HEK293 (cell line): Measurements from ENCODE around the gene RPL7A.

Experiments
- CTCF ChIA-PET: fragments of 350-600 bp; formaldehyde crosslinking; extraction: SDS; loops from one replicate; lab custom pipeline; 2021; ENCODE audit warnings: antibody characterized with exemption; lab: Yijun Ruan, JAX
- POLR2A ChIA-PET: fragments of 300-600 bp; formaldehyde crosslinking; extraction: SDS; loops from one replicate; lab custom pipeline; 2020; ENCODE audit warnings: antibody characterized with exemption, inconsistent platforms; lab: Yijun Ruan, JAX
- H3K27ac ChIP-seq: fragments of 200-500 bp; sonication (Bioruptor generic); 2 replicates; pipeline ENCODE4 v1.5.1; 2014; ENCODE audit warnings: low read depth, low read length, control low read depth, inconsistent platforms; ENCODE audit errors: extremely low read depth
- H3K36me3 ChIP-seq, 2 experiments: fragments of 200-500 bp in 1 of 2; sonication (Bioruptor generic) in 1 of 2; 1 replicate in 1 of 2; 2 replicates in 1 of 2; pipeline ENCODE4 v1.5.1; 2014 to 2017; ENCODE audit warnings: inconsistent platforms in 2 of 2, low read length in 2 of 2; ENCODE audit not compliant: control insufficient read depth in 2 of 2, insufficient read depth in 1 of 2
- H3K4me1 ChIP-seq: fragments of 200-500 bp; sonication (Bioruptor generic); 2 replicates; pipeline ENCODE4 v1.5.1; 2014; ENCODE audit warnings: mild to moderate bottlenecking, low read length, inconsistent platforms; ENCODE audit not compliant: control insufficient read depth, insufficient read depth
- H3K4me3 ChIP-seq: 2 replicates; pipeline ENCODE4 v1.5.1; 2011; ENCODE audit warnings: low read depth, mild to moderate bottlenecking, control low read depth, low read length, moderate library complexity
- H3K9me3 ChIP-seq: fragments of 200-500 bp; sonication (Bioruptor generic); 2 replicates; pipeline ENCODE4 v1.5.1; 2014; ENCODE audit warnings: low read depth, low read length, inconsistent platforms; ENCODE audit not compliant: control insufficient read depth, insufficient read depth
- EGR2 ChIP-seq: fragments of 450-650 bp; formaldehyde crosslinking; IDR thresholded peaks from 2 replicates; pipeline ENCODE4 v1.5.1; 2016; ENCODE audit warnings: low read depth, missing biosample characterization, missing genetic modification characterization
- GFI1B ChIP-seq: fragments of 450-650 bp; formaldehyde crosslinking; IDR thresholded peaks from 2 replicates; pipeline ENCODE4 v1.5.1; 2016; ENCODE audit warnings: missing biosample characterization, missing genetic modification characterization
- GLI2 ChIP-seq: fragments of 450-650 bp; formaldehyde crosslinking; IDR thresholded peaks from 2 replicates; pipeline ENCODE4; 2017; ENCODE audit warnings: missing biosample characterization, missing genetic modification characterization, low read depth, borderline replicate concordance
- HOXD13 ChIP-seq: sonication (generic); formaldehyde crosslinking; IDR thresholded peaks from 2 replicates; pipeline ENCODE4 v1.8.0; 2022; ENCODE audit warnings: missing genetic modification reagents, borderline replicate concordance
- KLF1 ChIP-seq: fragments of 450-650 bp; formaldehyde crosslinking; IDR thresholded peaks from 2 replicates; pipeline ENCODE4 v1.5.1; 2016; ENCODE audit warnings: missing biosample characterization, missing genetic modification characterization
- PRDM1 ChIP-seq: fragments of 450-650 bp; formaldehyde crosslinking; IDR thresholded peaks from 2 replicates; pipeline ENCODE4; 2016; ENCODE audit warnings: missing biosample characterization, missing genetic modification characterization
- SCRT1 ChIP-seq: fragments of 450-650 bp; formaldehyde crosslinking; IDR thresholded peaks from 2 replicates; pipeline ENCODE4 v1.5.1; 2016; ENCODE audit warnings: missing biosample characterization, missing genetic modification characterization, borderline replicate concordance
- SCRT2 ChIP-seq: fragments of 450-650 bp; formaldehyde crosslinking; IDR thresholded peaks from 2 replicates; pipeline ENCODE4 v1.5.1; 2016; ENCODE audit warnings: missing biosample characterization, missing genetic modification characterization
- TCF7L2 ChIP-seq: IDR thresholded peaks from 2 replicates; pipeline ENCODE4 v1.6.1; 2011; ENCODE audit warnings: low read depth, mild to moderate bottlenecking, inconsistent platforms, low read length, moderate library complexity, borderline replicate concordance
- YY1 ChIP-seq: fragments of 450-650 bp; formaldehyde crosslinking; IDR thresholded peaks from 2 replicates; pipeline ENCODE4 v1.5.1; 2018; ENCODE audit warnings: missing biosample characterization, missing genetic modification characterization
- ZBTB21 ChIP-seq: fragments of 450-650 bp; formaldehyde crosslinking; IDR thresholded peaks from 2 replicates; pipeline ENCODE4 v1.5.1; 2017; ENCODE audit warnings: missing biosample characterization, missing genetic modification characterization
- ZFHX2 ChIP-seq: fragments of 450-650 bp; formaldehyde crosslinking; conservative IDR thresholded peaks from 2 replicates; pipeline ENCODE4 v1.5.1; 2016; ENCODE audit warnings: missing biosample characterization, missing genetic modification characterization
- ZFP3 ChIP-seq: fragments of 450-650 bp; formaldehyde crosslinking; IDR thresholded peaks from 2 replicates; pipeline ENCODE4 v1.5.1; 2016; ENCODE audit warnings: low read depth, missing biosample characterization, missing genetic modification characterization
- ZFP37 ChIP-seq: fragments of 450-650 bp; formaldehyde crosslinking; IDR thresholded peaks from 2 replicates; pipeline ENCODE4 v1.5.1; 2016; ENCODE audit warnings: missing biosample characterization, missing genetic modification characterization
- ZIC2 ChIP-seq: fragments of 450-650 bp; formaldehyde crosslinking; IDR thresholded peaks from 2 replicates; pipeline ENCODE4 v1.5.1; 2016; ENCODE audit warnings: missing biosample characterization, missing genetic modification characterization
- ZNF175 ChIP-seq: fragments of 450-650 bp; formaldehyde crosslinking; IDR thresholded peaks from 2 replicates; pipeline ENCODE4 v1.5.1; 2016; ENCODE audit warnings: missing biosample characterization, missing genetic modification characterization
- ZNF23 ChIP-seq: fragments of 450-650 bp; formaldehyde crosslinking; IDR thresholded peaks from 2 replicates; pipeline ENCODE4 v1.5.1; 2016; ENCODE audit warnings: missing biosample characterization, missing genetic modification characterization, borderline replicate concordance
- ZNF366 ChIP-seq: fragments of 450-650 bp; formaldehyde crosslinking; conservative IDR thresholded peaks from 2 replicates; pipeline ENCODE4 v1.5.1; 2016; ENCODE audit warnings: missing biosample characterization, missing genetic modification characterization
- ZNF621 ChIP-seq: fragments of 450-650 bp; formaldehyde crosslinking; IDR thresholded peaks from 2 replicates; pipeline ENCODE4 v1.5.1; 2017; ENCODE audit warnings: missing biosample characterization, missing genetic modification characterization
- ZNF658 ChIP-seq: fragments of 450-650 bp; formaldehyde crosslinking; IDR thresholded peaks from 2 replicates; pipeline ENCODE4; 2016; ENCODE audit warnings: missing biosample characterization, missing genetic modification characterization
- ZNF791 ChIP-seq: fragments of 450-650 bp; formaldehyde crosslinking; IDR thresholded peaks from 2 replicates; pipeline ENCODE4 v1.5.1; 2016; ENCODE audit warnings: missing biosample characterization, missing genetic modification characterization
- ZNF843 ChIP-seq: fragments of 450-650 bp; formaldehyde crosslinking; IDR thresholded peaks from 2 replicates; pipeline ENCODE4 v1.5.1; 2016; ENCODE audit warnings: missing biosample characterization, missing genetic modification characterization
- TF ChIP-seq, protein P1 (sequence below): fragments of 450-650 bp; formaldehyde crosslinking; IDR thresholded peaks from 2 replicates; pipeline ENCODE4 v1.5.1; 2016; ENCODE audit warnings: missing biosample characterization, missing genetic modification characterization
- TF ChIP-seq, protein P2 (sequence below): fragments of 450-650 bp; formaldehyde crosslinking; IDR thresholded peaks from 2 replicates; pipeline ENCODE4 v1.5.1; 2017; ENCODE audit warnings: missing biosample characterization, missing genetic modification characterization
- TF ChIP-seq, protein P3 (sequence below): fragments of 450-650 bp; formaldehyde crosslinking; IDR thresholded peaks from 2 replicates; pipeline ENCODE4; 2016; ENCODE audit warnings: missing biosample characterization, missing genetic modification characterization

The RPL7A gene

DNA sequence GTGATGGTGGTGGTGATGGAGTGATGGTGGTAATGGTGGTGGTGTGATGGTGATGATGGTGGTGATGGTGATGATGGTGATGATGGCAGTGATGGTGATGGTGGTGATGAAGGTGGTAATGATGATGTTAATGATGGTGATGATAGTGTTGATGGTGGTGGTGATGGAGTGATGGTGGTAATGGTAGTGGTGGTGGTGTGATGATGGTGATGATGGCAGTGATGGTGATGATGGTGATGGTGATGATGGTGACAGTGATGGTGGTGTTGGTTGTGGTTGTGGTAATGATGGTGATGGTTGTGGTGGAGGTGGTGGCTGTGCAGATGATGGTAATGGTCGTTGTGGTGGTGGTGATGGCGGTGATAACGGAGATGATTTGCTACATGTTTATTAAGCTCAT, 35.4 kb downstream of the RPL7A start (continued):
- TF ChIP-seq ZNF621 (tag by site-specific recombination) = 0 out of 2 replicates have a peak, but pooled peaks have one; percentile 72
- TF ChIP-seq ZNF366 (tag by site-specific recombination) = peak; percentile 72
- TF ChIP-seq ZNF175 (tag by site-specific recombination) = peak; percentile 92; the same call in 1 of the 2 replicates

DNA sequence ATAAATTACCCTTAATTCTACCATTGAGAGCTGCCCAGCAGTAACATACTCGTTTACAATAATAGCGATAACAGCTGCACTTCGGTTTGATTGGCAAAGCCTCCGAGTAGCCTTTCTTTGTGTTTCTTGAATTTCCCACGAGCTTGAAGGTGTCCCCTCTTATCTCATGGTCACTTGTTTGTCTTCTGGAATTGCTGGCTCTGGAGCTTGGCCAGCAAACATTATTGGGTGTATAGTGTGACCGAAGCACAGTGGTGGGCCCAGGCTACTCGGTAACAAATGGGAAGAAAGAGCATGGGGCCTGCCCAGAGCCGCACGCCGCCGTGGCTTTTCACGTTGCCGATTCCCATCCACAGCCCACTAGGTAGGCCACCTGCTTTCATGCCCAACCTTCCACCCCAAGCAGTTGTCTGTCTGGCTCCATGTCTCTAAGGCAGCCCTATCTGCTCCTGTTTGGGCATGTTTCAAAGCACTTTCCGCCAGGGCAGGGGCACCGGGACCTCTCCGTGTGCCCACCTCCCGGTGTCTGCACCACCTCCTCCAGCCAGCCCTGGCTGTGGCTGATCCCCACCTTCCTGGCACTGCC, 36.8 kb downstream of the RPL7A start:
- no peaks in the 10 kb centered on the region for H3K9me3 ChIP-seq
- no peak overlapping the region for H3K27ac ChIP-seq
- ChIA-PET CTCF (interaction anchor here (0.6 kb wide), 1 partner anchor 721 kb away, joined by 3 read pairs; no protein-coding TSS in a partner anchor), POLR2A (interaction anchor here (1.2 kb wide), 1 partner anchor 10 kb away, joined by 3 read pairs; no protein-coding TSS in a partner anchor)
- no peak overlapping the region for H3K4me3 ChIP-seq
- no peaks in the 10 kb centered on the region for H3K4me1 ChIP-seq
- TF ChIP-seq ZIC2 (no peak), PRDM1 (no peak), ZNF843 (tag by site-specific recombination) (no peak), ZBTB21 (tag by site-specific recombination) (no peak), ZNF23 (tag by site-specific recombination) (no peak), GFI1B (tag by site-specific recombination) (no peak), KLF1 (tag by site-specific recombination) (no peak), YY1 (tag by site-specific recombination) (no peak), SCRT2 (tag by site-specific recombination) (no peak)
- TF ChIP-seq, protein P1, sequence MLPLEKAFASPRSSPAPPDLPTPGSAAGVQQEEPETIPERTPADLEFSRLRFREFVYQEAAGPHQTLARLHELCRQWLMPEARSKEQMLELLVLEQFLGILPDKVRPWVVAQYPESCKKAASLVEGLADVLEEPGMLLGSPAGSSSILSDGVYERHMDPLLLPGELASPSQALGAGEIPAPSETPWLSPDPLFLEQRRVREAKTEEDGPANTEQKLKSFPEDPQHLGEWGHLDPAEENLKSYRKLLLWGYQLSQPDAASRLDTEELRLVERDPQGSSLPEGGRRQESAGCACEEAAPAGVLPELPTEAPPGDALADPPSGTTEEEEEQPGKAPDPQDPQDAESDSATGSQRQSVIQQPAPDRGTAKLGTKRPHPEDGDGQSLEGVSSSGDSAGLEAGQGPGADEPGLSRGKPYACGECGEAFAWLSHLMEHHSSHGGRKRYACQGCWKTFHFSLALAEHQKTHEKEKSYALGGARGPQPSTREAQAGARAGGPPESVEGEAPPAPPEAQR (tag by site-specific recombination) = no peak
- H3K36me3 ChIP-seq = no peaks in the 10 kb centered on the region

DNA sequence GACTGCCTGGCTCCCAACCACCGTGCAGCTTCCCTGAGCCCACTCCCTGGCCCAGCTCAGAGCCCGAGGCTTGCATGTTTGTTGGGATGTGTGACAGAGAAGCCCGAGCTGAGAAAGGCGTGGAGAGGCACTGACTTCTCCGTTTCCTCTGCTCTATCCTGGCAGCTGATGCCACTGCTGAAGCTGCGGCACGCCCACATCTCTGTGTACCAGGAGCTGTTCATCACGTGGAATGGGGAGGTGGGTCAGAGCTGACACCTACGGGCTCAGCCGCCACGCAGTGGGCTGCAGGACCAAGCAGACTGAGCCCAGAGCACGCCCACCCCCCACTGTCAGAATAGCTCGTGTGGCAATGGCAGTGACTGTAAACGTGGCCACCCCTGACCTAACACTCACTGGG, 37.4 kb downstream of the RPL7A start:
- H3K4me1 ChIP-seq = no peaks in the 10 kb centered on the region
- H3K36me3 ChIP-seq = no peaks in the 10 kb centered on the region
- TF ChIP-seq ZFP37 (tag by site-specific recombination) = no peak
- TF ChIP-seq EGR2 = peak; percentile 72
- peak; percentile 76 for TF ChIP-seq ZFHX2 (tag by site-specific recombination)
- TF ChIP-seq ZFP3 (tag by site-specific recombination) = no peak
- no peak overlapping the region for H3K4me3 ChIP-seq
- H3K9me3 ChIP-seq = no peaks in the 10 kb centered on the region
- POLR2A ChIA-PET = interaction anchor here (0.6 to 1.2 kb wide), 2 partner anchors 10 to 97 kb away, joined by 3 to 5 read pairs; no protein-coding TSS in a partner anchor
- H3K27ac ChIP-seq = no peak overlapping the region
- CTCF ChIA-PET = no interaction called here

DNA sequence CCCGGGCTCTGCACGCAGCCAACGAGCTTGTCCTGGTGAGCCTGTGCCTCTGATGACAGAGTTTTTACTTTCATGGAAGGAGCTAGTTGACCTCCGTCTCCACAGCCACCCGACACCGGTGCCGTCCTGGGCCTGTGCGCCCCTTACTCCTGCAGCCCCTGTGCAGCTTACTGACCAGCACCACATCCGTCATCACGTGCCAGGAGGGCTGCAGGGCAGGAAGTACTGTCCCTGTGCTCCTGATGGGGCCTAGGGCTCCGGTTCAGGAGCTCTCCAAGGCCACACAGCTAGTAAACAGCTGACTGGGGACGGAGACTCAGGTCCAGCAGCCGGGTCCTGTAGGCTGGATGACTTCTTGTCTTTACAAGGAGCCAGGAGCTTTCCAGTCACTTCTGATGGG, 38.3 kb downstream of the RPL7A start:
- Histone ChIP-seq H3K27ac (no peak overlapping the region), H3K4me1 (no peaks in the 10 kb centered on the region), H3K9me3 (no peaks in the 10 kb centered on the region), H3K36me3 (no peaks in the 10 kb centered on the region), H3K4me3 (no peak overlapping the region)
- ChIA-PET POLR2A (interaction anchor here (1.4 kb wide), 1 partner anchor 13 kb away, joined by 3 read pairs; no protein-coding TSS in a partner anchor), CTCF (interaction anchor here (0.6 to 1.2 kb wide), 2 partner anchors 11 to 608 kb away, joined by 3 to 4 read pairs; no protein-coding TSS in a partner anchor)
- TF ChIP-seq, protein P2, sequence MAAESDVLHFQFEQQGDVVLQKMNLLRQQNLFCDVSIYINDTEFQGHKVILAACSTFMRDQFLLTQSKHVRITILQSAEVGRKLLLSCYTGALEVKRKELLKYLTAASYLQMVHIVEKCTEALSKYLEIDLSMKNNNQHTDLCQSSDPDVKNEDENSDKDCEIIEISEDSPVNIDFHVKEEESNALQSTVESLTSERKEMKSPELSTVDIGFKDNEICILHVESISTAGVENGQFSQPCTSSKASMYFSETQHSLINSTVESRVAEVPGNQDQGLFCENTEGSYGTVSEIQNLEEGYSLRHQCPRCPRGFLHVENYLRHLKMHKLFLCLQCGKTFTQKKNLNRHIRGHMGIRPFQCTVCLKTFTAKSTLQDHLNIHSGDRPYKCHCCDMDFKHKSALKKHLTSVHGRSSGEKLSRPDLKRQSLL (tag by site-specific recombination) = no peak
- TF ChIP-seq ZNF658 (tag by site-specific recombination) = no peak
- no peak for TF ChIP-seq TCF7L2
- TF ChIP-seq GLI2 = no peak
- no peak for TF ChIP-seq SCRT2 (tag by site-specific recombination)
- TF ChIP-seq, protein P3, sequence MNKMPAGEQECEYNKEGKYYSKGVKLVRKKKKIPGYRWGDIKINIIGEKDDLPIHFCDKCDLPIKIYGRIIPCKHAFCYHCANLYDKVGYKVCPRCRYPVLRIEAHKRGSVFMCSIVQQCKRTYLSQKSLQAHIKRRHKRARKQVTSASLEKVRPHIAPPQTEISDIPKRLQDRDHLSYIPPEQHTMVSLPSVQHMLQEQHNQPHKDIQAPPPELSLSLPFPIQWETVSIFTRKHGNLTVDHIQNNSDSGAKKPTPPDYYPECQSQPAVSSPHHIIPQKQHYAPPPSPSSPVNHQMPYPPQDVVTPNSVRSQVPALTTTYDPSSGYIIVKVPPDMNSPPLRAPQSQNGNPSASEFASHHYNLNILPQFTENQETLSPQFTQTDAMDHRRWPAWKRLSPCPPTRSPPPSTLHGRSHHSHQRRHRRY = no peak
- no peak for TF ChIP-seq ZNF791 (tag by site-specific recombination)
- TF ChIP-seq ZNF366 (tag by site-specific recombination) = no peak
- no peak for TF ChIP-seq HOXD13 (CRISPR knock-in tag)
- no peak for TF ChIP-seq SCRT1 (tag by site-specific recombination)
